Smooth muscle cell (in vitro differentiated cells): ENCODE data around the gene DEAF1. TPM values are rescaled to one million over a fixed set of nuclear protein-coding genes. Genes with fewer than 3 reads are reported as not detected.

ENCODE experiments used
- DNase-seq: peaks from one replicate; lab custom pipeline; 2025; ENCODE audit not compliant: unreplicated experiment; lab: John Stamatoyannopoulos, UW
- H2AFZ ChIP-seq: fragments of 200-600 bp; sonication (generic); 2 replicates; pipeline ENCODE4 v1.6.0; 2016; ENCODE audit warnings: antibody characterized with exemption, low read depth, mild to moderate bottlenecking
- H3F3A ChIP-seq: fragments of 200-600 bp; sonication (generic); 2 replicates; pipeline ENCODE4 v1.6.0; 2017; ENCODE audit warnings: antibody characterized with exemption, low read depth
- H3K27ac ChIP-seq: fragments of 200-600 bp; sonication (generic); 2 replicates; pipeline ENCODE4 v1.5.1; 2016; ENCODE audit warnings: low read depth, mild to moderate bottlenecking
- H3K27me3 ChIP-seq: fragments of 200-600 bp; sonication (generic); 2 replicates; pipeline ENCODE4 v1.6.1; 2016; ENCODE audit warnings: low read depth, mild to moderate bottlenecking
- H3K36me3 ChIP-seq: fragments of 200-600 bp; sonication (generic); 2 replicates; pipeline ENCODE4 v1.5.1; 2016; ENCODE audit warnings: low read depth
- H3K4me1 ChIP-seq: fragments of 200-600 bp; sonication (generic); 2 replicates; pipeline ENCODE4 v1.5.1; 2016; ENCODE audit warnings: low read depth
- H3K4me2 ChIP-seq: fragments of 200-600 bp; sonication (generic); 2 replicates; pipeline ENCODE4 v1.6.0; 2016; ENCODE audit warnings: mild to moderate bottlenecking
- H3K4me3 ChIP-seq: fragments of 200-600 bp; sonication (generic); 2 replicates; pipeline ENCODE4 v1.5.1; 2016; ENCODE audit warnings: mild to moderate bottlenecking
- H3K79me2 ChIP-seq: fragments of 200-600 bp; sonication (generic); 2 replicates; pipeline ENCODE4 v1.6.0; 2016; ENCODE audit warnings: low read depth, mild to moderate bottlenecking
- H3K9ac ChIP-seq: fragments of 200-600 bp; sonication (generic); 2 replicates; pipeline ENCODE4 v1.6.0; 2016; ENCODE audit warnings: low read depth
- H3K9me3 ChIP-seq: fragments of 200-600 bp; sonication (generic); replicated peaks from 2 replicates; pipeline ENCODE4 v1.5.1; 2016; ENCODE audit warnings: low read depth
- H4K20me1 ChIP-seq: fragments of 200-600 bp; sonication (generic); 2 replicates; pipeline ENCODE4 v1.6.0; 2016; ENCODE audit warnings: low read depth
- CTCF ChIP-seq: fragments of 200-600 bp; sonication (generic); IDR thresholded peaks from 2 replicates; pipeline ENCODE4 v1.5.1; 2017; ENCODE audit warnings: borderline replicate concordance, mild to moderate bottlenecking, antibody characterized with exemption; ENCODE audit not compliant: insufficient read depth, poor library complexity, severe bottlenecking
- WGBS: methylation state at CpG from one replicate; pipeline ENCODE4 v1.1.7; 2016; ENCODE audit warnings: low lambda C conversion rate; 5-methylcytosine and 5-hydroxymethylcytosine counted together
- polyA plus RNA-seq: library from polyadenylated mRNA; unstranded; fragments of >200 nt; fragmentation: Nextera tagmentation; extraction: Ambion mirVana; gene quantifications from 2 replicates; pipeline ENCODE4 v1.2.1, GENCODE V29; 2016
- total RNA-seq: library from RNA; depleted of rRNA; stranded (reverse); fragments of >200 nt; gene quantifications from 2 replicates; pipeline ENCODE4 v1.2.3, GENCODE V29; 2014

Gene DEAF1
- total and polyA plus RNA-seq, 2 experiments from 2014 or later: 18.7 to 39.2 TPM

- Histone ChIP-seq H3K27ac (no peak overlapping the region), H3K36me3 (no peaks in the 10 kb centered on the region), H3K4me1 (peaks cover 7% of the 10 kb centered on the region), H3K9me3 (no peaks in the 10 kb centered on the region), H4K20me1 (peaks cover 48% of the 10 kb centered on the region), H2AFZ (no peak overlapping the region), H3F3A (peaks cover 14% of the 10 kb centered on the region), H3K4me2 (no peak overlapping the region), H3K9ac (no peak overlapping the region), H3K4me3 (no peak overlapping the region), H3K79me2 (no peaks in the 10 kb centered on the region), H3K27me3 (no peaks in the 10 kb centered on the region)
- no peak for DNase-seq
- 99% methylated on average over 9 of the region's 10 CpGs for WGBS
- TF ChIP-seq CTCF: no peak
These were observed 82.1 kb downstream of the DEAF1 start for GRCh38 chr11:612961-613300.

GRCh38 chr11:612201-612960, 82.6 kb downstream of the DEAF1 start:
- H3K36me3 ChIP-seq: peaks cover under 1% of the 10 kb centered on the region
- no peak overlapping the region for H3K4me3 ChIP-seq
- DNase-seq: no peak
- 83% methylated on average over 24 of the region's 27 CpGs for WGBS
- H3K4me2 ChIP-seq: no peak overlapping the region
- TF ChIP-seq CTCF: no peak
- peaks cover 14% of the 10 kb centered on the region for H3F3A ChIP-seq
- H3K4me1 ChIP-seq: peaks cover 7% of the 10 kb centered on the region
- H3K27ac ChIP-seq: no peak overlapping the region
- no peak overlapping the region for H3K9ac ChIP-seq
- H3K79me2 ChIP-seq: no peaks in the 10 kb centered on the region
- H3K27me3 ChIP-seq: no peaks in the 10 kb centered on the region
- peaks cover 48% of the 10 kb centered on the region for H4K20me1 ChIP-seq
- no peak overlapping the region for H2AFZ ChIP-seq
- H3K9me3 ChIP-seq: no peaks in the 10 kb centered on the region

GRCh38 chr11:611001-611996, 83.7 kb downstream of the DEAF1 start:
- Histone ChIP-seq H3K4me1 (peaks cover 7% of the 10 kb centered on the region), H3K9me3 (no peaks in the 10 kb centered on the region), H3K4me2 (no peak overlapping the region), H3K36me3 (peaks cover 4% of the 10 kb centered on the region), H3K9ac (no peak overlapping the region), H4K20me1 (peaks cover 48% of the 10 kb centered on the region), H3F3A (peaks cover 14% of the 10 kb centered on the region), H3K4me3 (no peak overlapping the region), H3K27ac (no peak overlapping the region), H3K79me2 (no peaks in the 10 kb centered on the region), H2AFZ (no peak overlapping the region), H3K27me3 (no peaks in the 10 kb centered on the region)
- TF ChIP-seq CTCF: no peak
- no peak for DNase-seq
- WGBS: 99% methylated on average over 42 of the region's 49 CpGs
